KOPT-K1 (cell line): Measurements from ENCODE around the gene KARS1.

Experiments
- H3K27ac ChIP-seq: fragments of 200-600 bp; sonication (generic); 2 replicates; pipeline ENCODE4 v1.5.1; 2016; ENCODE audit warnings: antibody characterized with exemption, mild to moderate bottlenecking, low read depth, low read length; ENCODE audit not compliant: poor library complexity, severe bottlenecking
- H3K36me3 ChIP-seq: fragments of 200-600 bp; sonication (generic); 2 replicates; pipeline ENCODE4 v1.5.1; 2017; ENCODE audit warnings: antibody characterized with exemption, mild to moderate bottlenecking, low read length, moderate library complexity; ENCODE audit not compliant: insufficient read depth
- H3K9me3 ChIP-seq: fragments of 200-600 bp; sonication (generic); 2 replicates; pipeline ENCODE4 v1.5.1; 2017; ENCODE audit warnings: antibody characterized with exemption, low read length, mild to moderate bottlenecking; ENCODE audit not compliant: insufficient read depth, poor library complexity, severe bottlenecking

Gene KARS1

DNA sequence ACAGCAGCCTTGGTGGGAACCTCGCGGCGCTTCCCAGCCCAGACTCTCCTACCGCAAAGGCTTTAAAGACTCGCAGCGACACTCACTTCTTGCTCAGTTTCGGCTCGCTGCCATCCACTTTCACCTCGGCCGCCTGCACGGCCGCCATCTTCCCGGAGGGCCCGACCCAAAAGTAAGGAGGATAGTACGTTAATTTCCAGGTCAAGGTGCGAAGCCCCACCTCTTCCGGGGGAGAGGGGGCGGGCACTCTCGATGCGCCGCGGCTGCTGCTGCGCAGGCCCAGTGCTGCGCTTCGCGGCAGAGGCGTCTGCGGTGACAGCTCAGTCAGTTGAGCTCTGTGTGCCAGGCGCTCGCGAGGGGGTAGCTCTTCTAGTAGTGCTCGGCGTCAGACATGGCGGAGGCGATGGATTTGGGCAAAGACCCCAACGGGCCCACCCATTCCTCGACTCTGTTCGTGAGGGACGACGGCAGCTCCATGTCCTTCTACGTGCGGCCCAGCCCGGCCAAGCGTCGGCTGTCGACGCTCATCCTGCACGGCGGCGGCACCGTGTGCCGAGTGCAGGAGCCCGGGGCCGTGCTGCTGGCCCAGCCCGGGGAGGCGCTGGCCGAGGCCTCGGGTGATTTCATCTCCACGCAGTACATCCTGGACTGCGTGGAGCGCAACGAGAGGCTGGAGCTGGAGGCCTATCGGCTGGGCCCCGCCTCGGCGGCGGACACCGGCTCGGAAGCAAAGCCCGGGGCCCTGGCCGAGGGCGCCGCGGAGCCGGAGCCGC is at the start of gene KARS1, which contains the start of gene TERF2IP:
KARS1 (minus strand) TSS at position 174 of the 773 bp plus-strand sequence; CDS start at position 148, 26 bp downstream.
TERF2IP (plus strand) TSS at position 282 of the 773 bp plus-strand sequence; CDS start at position 392, 110 bp downstream.
- H3K27ac ChIP-seq, result peak within 1 kb of the TSS; percentile 89
- peaks cover 45% of the 10 kb centered on the region for H3K36me3 ChIP-seq
- no peaks in the 10 kb centered on the region for H3K9me3 ChIP-seq

GRCh38 chr16:75695708-75696107 is 48.2 kb upstream of the KARS1 start:
- H3K9me3 ChIP-seq, result peaks cover under 1% of the 10 kb centered on the region
- no peak overlapping the region for H3K27ac ChIP-seq
- no peaks in the 10 kb centered on the region for H3K36me3 ChIP-seq

GRCh38 chr16:75687361-75687760 is 39.9 kb upstream of the KARS1 start:
- Histone ChIP-seq H3K36me3 (no peaks in the 10 kb centered on the region), H3K27ac (no peak overlapping the region), H3K9me3 (peaks cover 24% of the 10 kb centered on the region)

- H3K27ac ChIP-seq, result no peak overlapping the region
- no peaks in the 10 kb centered on the region for H3K36me3 ChIP-seq
- H3K9me3 ChIP-seq, result peaks cover 18% of the 10 kb centered on the region
Measured at GRCh38 chr16:75682308-75682707, 34.8 kb upstream of the KARS1 start.

GRCh38 chr16:75679366-75679765 is 31.9 kb upstream of the KARS1 start:
- Histone ChIP-seq H3K36me3 (no peaks in the 10 kb centered on the region), H3K27ac (no peak overlapping the region), H3K9me3 (peaks cover 13% of the 10 kb centered on the region)

DNA sequence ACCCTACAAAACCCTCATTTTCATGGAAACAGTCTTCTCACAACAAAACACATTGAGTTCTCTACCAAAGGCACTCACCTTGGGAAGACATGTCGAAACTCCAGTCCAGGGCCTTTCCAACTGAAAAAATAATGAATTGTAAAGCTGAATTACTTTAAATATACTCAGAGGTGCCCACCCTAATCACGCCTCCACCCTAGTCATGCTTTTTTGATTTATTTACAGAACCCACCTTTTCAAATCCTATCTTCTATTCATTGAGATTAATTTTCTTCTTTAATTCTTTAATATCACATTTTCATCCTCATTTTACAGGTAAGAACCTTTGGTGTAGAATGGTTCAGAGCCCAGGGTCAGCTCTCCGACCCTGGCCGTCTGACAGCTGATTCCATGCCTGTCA is 29.4 kb upstream of the KARS1 start, which contains the start of gene CPHXL2:
CPHXL2 (minus strand) TSS at position 101 of the 400 bp plus-strand sequence; CDS start at position 91, 10 bp downstream.
- Histone ChIP-seq H3K9me3 (no peaks in the 10 kb centered on the region), H3K36me3 (no peaks in the 10 kb centered on the region), H3K27ac (no peak within 1 kb of the TSS)

GRCh38 chr16:75667503-75667902 is 20.0 kb upstream of the KARS1 start:
- Histone ChIP-seq H3K36me3 (no peaks in the 10 kb centered on the region), H3K9me3 (no peaks in the 10 kb centered on the region), H3K27ac (no peak overlapping the region)

DNA sequence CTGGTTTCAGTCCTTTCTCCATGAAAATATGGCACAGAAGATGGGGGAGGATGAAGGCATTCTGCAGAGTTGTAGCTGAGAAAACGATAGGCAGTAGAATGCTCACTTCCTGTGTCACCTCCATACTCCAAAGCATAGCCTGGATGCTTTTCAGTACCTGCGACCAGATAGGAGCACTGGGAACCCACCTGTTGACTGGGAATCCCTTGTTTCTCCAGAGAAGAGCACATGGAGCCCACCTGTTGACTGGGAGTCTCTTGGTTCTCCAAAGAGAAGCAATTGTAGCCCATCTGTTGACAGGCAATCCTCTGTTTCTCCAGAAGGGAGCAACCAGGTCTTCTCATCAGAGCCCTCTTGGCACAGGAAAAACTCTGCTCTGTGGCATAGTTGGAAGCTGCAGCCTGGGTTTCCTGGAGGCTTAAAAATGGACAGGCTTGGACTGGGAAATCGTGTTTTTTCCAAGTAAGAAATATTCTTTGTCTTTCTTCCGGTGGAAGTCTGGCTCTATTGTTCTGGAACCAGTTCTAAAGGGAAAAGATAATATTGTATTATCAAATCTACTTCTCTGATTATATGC is 13.3 kb upstream of the KARS1 start:
- H3K36me3 ChIP-seq, result peaks cover 55% of the 10 kb centered on the region
- H3K27ac ChIP-seq, result no peak overlapping the region
- no peaks in the 10 kb centered on the region for H3K9me3 ChIP-seq

GRCh38 chr16:75660321-75660720 is 12.9 kb upstream of the KARS1 start:
- peaks cover 60% of the 10 kb centered on the region for H3K36me3 ChIP-seq

DNA sequence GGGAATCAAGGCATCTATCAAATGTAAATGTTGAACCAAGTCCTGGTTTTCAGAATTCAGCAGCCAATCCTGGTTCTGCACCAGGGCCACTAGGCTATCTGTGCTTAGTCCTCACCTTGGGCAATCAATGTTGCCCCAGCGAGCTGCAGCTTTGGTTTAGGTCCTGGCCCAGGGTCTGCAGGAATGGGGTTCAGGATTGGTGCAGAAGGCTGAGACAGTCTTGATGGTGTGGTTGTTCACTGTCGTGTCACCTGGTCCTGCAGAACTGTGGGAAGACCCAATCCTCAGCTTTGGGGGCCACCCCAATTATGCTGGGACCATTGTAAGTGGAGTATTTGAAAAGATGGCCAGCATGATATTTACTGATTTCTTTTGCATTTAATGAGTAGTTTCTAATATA is 10.7 kb upstream of the KARS1 start:
- Histone ChIP-seq H3K27ac (no peak overlapping the region), H3K36me3 (peaks cover 81% of the 10 kb centered on the region), H3K9me3 (no peaks in the 10 kb centered on the region)

More at GRCh38 chr16:75660321-75660720, 12.9 kb upstream of the KARS1 start:
- no peak overlapping the region for H3K27ac ChIP-seq
- no peaks in the 10 kb centered on the region for H3K9me3 ChIP-seq

- H3K9me3 ChIP-seq, result no peaks in the 10 kb centered on the region
- no peak overlapping the region for H3K27ac ChIP-seq
- H3K36me3 ChIP-seq, result peaks cover 73% of the 10 kb centered on the region
Measured at GRCh38 chr16:75653922-75654321, 6.5 kb upstream of the KARS1 start.

DNA sequence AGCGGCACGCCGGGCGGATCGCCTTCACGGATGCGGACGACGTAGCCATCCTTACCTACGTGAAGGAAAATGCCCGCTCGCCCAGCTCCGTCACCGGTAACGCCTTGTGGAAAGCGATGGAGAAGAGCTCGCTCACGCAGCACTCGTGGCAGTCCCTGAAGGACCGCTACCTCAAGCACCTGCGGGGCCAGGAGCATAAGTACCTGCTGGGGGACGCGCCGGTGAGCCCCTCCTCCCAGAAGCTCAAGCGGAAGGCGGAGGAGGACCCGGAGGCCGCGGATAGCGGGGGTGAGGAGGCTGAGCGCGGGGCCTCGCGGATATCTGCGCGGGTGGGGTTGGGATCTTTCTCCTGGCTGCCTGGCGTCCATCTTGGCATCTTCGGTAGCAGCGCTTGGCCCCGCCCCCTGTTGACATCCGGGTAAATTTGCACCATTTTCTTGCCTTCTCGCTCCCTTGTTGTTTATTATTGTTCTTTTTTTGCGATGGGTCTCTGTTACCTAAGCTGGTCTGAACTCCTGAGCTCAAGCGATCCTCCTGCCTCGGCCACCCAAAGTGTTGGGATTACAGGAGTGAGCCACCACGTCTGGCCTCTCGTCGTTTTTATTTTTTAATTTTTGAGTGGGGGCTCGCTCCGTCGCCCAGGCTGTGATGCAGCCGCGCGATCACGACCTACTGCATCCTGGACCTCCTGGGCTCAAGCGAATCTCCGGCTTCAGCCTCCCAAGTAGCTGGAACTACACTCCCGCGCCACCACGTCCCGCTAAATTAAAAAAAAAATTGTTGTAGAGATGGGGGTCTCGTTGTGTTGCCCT is 1.0 kb upstream of the KARS1 start:
- Histone ChIP-seq H3K36me3 (peaks cover 45% of the 10 kb centered on the region), H3K27ac (peak overlapping the region; percentile 89), H3K9me3 (no peaks in the 10 kb centered on the region)

GRCh38 chr16:75647112-75647491 is 363 bp downstream of the KARS1 start:
- peaks cover 49% of the 10 kb centered on the region for H3K36me3 ChIP-seq
- no peaks in the 10 kb centered on the region for H3K9me3 ChIP-seq
- peak overlapping the region; percentile 89 for H3K27ac ChIP-seq

DNA sequence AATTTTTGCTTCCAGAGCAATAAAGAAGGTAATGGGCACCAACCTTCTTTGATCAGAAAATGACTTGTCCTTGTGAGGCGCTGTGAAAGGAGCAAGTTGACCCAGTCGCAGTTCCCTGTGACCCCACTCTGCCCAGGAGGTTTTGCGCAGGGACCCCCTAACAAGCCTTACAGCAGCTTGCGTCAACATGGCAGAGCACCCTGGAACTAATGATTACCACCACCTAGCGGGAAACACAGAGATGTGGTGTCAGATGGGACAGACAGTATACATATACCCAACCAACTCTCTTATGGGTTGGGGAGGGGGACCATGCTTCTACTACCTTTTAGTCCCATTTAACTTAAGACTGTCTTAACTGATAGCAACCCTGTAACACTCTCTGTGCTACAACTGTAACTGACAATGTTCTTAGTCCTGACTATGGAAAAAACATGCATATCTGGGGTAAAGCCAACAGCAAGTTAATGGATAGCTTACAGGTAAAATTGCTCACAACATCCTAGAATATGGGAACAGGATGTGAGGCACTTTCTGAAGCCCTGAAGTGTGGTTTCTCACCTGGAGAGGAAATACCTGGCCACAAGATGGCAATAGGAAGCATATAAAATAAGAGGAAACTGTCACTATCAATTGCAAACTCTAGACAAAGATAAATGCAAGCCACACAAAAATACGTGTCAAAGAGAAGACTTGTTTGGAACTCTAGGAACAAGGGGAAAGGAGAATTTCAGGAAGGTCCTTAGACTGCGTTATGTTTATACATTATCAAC is 3.0 kb downstream of the KARS1 start:
- H3K36me3 ChIP-seq, result peaks cover 66% of the 10 kb centered on the region

More for the DNA sequence above, 3.0 kb downstream of the KARS1 start:
- Histone ChIP-seq H3K27ac (no peak overlapping the region), H3K9me3 (no peaks in the 10 kb centered on the region)
